Right renal cortex interstitium (tissue), 3 donors: Measurements from ENCODE around the gene ANKRD33B. TPM values are rescaled to one million over a fixed set of nuclear protein-coding genes. Genes with fewer than 3 reads are reported as not detected.
A peak's percentile ranks its signal among the peaks of the same experiment; 100 is the strongest.
"Not testable (repeated sequence)": the region's sequence is repeated elsewhere in the genome, so short reads cannot be mapped to it uniquely, and the experiment has no call there.

Experiments
- DNase-seq, 3 donors: peaks; one replicate each; pipeline ENCODE4 v3.0.0-alpha.2; 2013; ENCODE audit warnings: low read depth in 3 of 3, low spot score in 2 of 3
- polyA plus RNA-seq, 3 donors: library from polyadenylated mRNA; unstranded; fragments of 120-200 nt; gene quantifications; one replicate each; pipeline ENCODE4 v1.2.1, GENCODE V29; 2013; ENCODE audit not compliant: insufficient read length in 3 of 3

The ANKRD33B gene
- polyA plus RNA-seq, 3 donors = 1.4 to 1.8 (median 1.7) TPM

DNA sequence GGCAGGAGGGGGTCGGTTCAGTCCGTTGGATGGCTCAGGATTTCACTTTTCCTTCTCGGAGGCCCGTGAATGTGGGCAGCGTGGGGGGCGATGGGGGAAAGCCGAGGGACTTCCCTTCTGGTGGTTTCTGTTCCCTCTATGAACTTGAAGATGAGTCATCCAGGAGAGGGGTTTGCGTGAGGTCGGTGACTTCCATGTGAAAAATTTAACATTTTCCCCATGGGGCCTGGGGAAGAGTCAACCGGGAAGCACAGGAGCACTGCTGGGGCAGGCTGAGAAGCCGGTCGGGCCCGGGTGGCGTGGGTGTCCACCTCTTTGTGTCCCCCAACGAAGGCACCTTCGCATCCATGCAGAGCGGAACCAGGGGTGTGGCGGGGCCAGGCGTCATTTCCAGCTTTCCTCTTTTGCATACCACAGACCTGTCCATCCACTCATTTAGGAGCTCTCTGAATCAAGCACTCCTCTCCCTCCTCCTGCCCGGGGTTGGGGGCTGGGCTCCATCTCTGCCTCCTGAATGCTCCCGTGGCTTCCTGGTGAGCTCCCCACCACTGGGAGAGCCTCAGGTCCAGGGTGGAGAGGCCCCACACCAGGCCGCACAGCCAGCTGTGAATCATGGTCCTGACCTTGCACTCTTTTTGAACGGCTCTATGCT, 68.4 kb downstream of the ANKRD33B start:
- no peak for DNase-seq

DNA sequence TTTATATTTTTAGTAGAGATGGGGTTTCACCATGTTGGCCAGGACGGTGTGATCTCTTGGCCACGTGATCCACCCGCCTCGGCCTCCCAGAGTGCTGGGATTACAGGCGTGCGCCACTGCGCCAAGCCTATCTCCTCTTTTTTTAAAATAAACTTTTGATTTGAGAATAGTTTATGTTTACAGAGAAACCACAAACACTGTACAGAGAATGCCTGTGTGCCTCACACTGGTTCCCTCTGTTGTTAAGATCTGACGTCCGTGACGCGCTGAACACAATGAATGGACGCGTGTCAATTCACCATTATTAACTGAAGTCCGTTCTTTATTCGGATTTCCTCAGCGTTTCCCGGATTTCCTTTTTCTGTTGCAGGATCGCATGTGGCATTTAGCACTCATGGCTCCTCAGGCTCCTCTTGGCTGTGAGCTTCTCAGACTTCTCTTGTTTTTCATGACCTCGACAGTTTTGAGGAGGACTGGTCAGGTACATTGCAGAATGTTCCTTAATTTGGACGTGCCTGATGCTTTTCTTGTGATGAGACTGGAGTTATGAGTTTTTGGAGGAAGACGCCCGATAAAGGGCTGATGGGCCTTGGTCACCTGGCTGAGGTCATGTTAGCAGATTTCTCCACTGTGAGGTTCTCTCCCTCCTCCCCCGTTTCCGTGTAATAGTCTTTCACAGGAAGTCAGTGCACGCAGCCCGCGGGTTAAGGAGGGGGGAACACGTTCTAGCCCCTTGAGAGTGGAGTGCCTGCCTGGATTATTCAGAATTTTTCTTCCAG, 69.6 kb downstream of the ANKRD33B start:
- no peak for DNase-seq

DNA sequence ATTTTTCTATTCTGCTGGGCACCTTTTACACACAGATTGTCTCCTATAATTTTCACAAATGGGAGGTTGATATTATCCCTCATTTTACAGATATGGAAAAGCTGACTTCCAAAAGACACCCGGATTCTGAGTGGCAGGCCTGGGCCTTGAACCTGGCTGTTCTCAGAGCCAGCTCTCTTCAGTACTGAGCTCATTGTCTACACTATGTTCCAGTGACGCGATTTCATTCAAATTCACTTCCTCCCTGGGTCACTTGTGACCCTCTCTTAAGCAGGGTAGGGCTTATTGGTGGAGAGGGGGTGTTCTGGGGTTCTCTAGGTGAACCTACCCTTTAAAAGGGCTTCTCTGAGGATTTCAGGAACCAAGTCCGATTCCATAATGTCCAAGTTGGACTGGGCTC, 70.2 kb downstream of the ANKRD33B start:
- DNase-seq = no peak

DNA sequence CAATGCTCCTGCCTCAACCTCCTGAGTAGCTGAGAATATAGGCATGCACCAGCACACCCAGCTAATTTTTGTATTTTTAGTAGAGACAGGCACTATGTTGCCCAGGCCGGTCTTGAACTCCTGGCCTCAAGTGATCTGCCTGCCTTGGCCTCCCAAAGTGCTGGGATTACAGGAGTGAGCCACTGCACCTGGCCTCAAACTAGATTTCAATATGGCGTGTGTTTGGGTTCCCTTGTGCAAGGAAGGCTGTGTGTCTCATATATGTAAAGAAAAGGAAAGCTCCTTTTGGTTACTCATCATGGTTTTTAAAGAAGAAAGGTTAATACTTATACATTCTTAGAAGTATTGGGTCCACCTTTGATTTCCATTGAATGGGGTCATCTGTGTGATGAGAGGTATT, 70.7 kb downstream of the ANKRD33B start:
- no peak for DNase-seq

DNA sequence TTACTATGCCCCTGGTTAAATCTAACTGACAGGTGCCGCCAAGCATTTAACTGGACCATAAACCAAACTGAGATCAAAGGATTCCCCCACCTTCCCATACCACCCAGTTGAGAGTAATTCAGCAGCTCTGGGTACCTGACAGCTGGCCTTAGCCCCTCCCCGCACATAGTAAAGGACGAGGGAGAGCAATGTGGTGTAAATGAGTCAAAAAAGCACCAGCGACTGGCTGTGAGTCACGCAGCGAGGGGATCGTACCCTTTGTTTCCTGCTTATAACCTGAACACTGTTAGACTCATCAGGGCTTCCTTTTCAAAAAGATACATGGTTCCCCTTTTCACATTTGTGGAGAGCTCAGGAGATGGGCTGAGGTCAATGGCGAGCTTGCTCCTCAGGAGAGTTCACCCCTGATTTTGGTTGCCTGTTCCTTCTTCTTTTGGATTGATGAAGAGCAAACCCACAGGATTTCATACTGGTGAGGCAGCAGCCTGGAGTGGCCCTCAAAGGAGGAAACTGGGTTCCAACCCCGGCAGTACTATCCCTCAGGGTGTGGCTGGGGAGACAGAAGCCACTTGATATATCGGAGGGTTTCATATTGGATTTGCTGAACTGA, 71.5 kb downstream of the ANKRD33B start:
- DNase-seq = peak in 1 of 3 donors; percentile 38

DNA sequence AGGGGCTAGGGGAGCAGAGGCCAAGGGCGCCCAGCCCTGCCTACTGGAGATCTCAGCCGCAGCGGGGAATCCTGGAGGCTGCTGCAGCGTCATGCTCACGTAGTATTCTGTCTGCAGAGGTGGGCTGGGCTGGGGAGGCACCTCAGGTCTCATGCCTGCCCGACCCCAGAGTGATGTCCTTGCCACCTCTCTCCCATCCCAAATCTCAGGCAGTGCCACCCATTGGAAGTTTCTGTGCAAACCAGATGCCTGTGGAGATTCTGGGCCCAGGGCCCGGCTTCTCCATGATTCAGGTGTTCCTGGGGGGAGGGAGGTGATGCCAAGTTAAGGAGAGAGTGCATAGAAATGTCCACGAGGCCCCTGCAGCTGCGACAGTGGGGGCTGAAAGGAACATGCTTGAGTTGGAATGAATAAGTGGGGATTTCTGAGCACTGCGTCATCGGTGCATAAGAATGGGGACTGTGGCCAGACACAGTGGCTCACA, 72.0 kb downstream of the ANKRD33B start:
- no peak for DNase-seq

DNA sequence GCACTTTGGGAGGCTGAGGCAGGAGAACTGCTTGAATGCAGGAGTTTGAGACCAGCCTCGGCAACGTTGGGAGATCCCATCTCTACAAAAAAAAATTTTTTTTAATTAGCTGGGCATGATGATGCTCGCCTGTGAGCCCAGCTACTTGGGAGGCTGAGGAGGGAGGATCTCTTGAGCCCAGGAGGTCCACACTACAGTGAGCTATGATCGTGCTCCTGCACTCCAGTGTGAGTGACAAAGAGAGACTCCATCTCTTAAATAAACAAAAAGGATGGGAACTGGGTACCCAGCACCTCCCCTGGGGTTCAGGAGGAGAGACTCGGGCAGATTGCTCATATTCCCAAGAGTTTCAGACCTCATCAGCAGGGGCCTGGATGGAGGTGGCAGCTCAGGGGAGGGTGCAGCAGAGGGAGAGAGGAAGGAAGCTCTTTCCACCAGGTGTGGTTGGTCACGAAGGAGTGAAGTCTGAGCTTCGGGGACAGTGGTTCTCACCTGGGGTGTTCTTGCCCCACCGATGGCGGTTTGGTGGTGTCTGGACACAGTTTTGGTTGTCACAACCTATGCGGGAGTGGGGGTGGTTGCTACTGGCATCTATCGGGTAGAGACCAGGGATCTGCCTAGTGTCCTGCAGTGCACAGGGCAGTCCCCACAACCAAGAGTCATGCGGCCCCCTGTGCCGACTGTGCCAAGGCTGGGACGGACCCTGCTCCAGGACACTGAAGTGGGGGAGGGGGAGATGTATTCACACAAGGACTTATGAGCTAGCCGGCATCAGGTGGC, 72.7 kb downstream of the ANKRD33B start:
- DNase-seq = no peak

DNA sequence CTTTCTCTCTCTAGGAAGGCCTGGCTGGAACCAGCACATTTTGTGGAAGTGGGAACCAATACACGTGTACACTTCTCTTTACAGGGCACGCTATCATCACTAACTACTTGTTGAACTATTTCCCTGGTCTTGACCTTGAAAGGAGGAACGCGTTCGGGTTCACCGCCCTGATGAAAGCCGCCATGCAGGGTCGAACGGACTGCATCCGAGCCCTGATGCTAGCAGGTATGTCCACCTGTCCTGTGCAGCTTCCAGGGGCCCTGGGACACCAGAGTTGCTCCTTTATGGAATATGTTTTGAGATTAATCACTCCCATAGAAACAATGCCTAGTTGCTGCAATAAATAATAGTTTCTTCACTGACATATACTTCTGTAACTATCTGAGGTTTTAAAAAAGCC, 74.1 kb downstream of the ANKRD33B start:
- DNase-seq = no peak

DNA sequence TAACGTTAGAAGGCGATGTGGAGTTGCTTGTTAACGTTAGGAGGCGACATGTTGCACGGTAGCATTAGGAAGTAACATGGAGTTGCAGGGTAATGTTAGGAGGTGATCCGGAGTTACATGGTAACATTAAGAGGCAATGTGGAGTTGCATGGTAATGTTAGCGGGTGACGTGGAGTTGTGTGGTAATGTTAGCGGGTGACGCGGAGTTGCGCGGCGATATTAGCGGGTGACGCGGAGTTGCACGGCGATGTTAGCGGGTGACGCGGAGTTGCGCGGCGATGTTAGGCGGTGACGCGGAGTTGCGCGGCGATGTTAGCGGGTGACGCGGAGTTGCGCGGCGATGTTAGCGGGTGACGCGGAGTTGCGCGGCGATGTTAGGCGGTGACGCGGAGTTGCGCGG, 74.9 kb downstream of the ANKRD33B start:
- not testable (repeated sequence) for DNase-seq

DNA sequence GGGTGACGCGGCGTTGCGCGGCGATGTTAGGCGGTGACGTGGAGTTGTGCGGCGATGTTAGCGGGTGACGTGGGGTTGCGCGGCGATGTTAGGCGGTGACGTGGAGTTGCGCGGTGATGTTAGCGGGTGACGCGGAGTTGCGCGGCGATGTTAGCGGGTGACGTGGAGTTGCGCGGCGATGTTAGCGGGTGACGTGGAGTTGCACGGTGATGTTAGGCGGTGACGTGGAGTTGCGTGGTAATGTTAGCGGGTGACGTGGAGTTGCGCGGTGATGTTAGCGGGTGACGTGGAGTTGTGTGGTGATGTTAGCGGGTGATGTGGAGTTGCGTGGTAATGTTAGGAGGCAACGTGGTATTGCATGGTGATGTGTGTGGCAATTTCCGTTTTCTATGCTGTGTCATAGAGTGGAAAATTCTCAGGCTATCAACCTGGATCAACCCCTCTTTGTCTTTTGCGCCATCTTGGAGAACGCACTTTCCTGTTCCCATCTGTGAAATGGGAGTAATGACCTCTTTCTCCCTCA, 76.0 kb downstream of the ANKRD33B start:
- no peak for DNase-seq

DNA sequence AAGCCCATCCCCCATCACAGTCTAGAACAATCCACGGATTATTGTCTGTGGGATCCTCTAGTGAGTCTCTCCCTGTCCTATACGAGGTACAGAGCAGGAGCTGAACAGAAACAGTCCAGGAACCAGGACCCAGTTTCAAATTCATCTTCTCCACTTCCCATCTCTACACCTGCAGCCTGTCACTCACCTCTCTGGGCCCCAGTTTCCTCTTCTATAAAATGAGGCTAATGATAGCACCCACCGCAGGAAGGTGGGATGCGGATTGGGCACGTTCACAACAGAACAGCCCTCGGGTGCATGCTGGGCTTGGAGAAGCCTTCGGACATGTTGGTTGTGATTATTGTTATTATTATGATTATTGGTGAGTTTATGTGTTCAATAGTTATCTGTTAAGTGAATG, 78.5 kb downstream of the ANKRD33B start:
- DNase-seq = no peak

DNA sequence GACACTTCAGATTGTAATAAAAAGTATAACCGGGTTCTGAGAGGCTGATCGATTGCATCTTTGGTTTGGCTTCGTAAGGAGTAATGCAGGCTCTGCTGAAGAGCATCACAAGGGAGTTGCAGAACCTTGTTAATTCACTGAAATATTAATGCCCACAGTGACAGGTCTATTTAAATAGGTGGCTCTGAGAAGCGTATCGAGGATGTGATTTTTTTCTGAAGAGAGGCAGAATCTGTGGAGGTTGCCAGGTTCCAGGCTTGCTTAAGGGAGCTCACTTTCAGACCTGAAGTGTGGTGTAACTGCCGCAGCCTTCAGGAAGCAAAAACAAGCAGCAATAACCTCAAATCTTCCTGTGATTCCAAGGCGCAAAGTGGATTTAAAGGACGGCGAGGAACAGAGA, 80.3 kb downstream of the ANKRD33B start:
- no peak for DNase-seq

DNA sequence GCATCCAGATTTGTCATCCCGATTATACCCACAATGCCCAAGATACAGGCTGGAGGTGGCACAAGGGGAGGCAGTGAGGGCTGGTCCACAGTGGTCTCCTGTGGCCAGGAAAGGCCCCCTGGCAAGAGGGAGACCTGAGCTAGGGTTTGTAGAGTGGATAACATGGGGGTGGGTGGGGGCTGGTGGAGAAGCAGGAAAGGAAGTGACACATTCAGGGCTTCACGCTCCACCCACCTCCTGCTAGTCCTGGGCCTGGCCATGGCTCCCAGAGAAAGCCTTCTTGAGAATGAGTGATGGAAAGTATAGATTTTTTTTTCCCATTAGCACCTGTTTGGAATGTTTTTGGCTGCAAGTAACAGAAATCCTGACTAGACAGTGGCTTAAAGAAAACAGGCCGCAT, 81.3 kb downstream of the ANKRD33B start:
- no peak for DNase-seq

DNA sequence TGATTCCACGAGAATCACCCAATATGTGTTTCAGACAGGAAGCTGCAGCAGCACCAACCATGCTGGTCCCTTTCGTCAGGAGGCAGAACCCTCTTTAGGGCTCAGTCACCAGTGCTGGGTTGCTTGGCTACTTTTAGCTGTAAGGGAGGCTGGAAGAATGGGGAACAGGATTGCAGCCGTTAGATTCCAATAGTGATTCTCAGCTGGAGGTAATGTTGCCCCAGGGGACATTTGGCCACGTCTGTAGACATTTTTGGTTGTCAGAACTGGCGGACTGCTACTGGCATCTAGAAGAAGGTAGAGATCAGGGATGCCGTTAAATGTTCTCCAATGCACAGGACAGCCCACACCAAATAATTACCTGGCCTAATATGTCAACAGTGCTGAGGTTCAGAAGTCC, 81.8 kb downstream of the ANKRD33B start:
- no peak for DNase-seq

DNA sequence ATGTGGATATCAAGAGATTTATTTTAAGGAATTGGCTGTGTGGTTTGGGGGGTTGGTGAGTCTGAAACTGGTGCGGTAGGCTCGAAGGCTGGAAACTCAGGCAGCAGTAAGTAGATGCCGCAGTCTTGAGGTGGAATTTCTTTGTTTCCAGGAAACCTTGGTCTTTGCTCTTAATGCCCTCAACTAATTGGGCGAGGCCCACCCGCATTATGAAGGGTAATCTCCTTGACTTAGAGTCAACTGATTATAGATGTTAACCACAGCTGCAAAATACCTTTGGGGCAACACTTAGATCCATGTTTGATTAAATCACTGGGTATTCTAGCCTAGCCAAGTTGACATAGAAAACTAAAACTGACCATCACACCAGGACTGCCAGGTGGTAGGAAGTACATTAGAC, 83.8 kb downstream of the ANKRD33B start:
- DNase-seq = no peak

DNA sequence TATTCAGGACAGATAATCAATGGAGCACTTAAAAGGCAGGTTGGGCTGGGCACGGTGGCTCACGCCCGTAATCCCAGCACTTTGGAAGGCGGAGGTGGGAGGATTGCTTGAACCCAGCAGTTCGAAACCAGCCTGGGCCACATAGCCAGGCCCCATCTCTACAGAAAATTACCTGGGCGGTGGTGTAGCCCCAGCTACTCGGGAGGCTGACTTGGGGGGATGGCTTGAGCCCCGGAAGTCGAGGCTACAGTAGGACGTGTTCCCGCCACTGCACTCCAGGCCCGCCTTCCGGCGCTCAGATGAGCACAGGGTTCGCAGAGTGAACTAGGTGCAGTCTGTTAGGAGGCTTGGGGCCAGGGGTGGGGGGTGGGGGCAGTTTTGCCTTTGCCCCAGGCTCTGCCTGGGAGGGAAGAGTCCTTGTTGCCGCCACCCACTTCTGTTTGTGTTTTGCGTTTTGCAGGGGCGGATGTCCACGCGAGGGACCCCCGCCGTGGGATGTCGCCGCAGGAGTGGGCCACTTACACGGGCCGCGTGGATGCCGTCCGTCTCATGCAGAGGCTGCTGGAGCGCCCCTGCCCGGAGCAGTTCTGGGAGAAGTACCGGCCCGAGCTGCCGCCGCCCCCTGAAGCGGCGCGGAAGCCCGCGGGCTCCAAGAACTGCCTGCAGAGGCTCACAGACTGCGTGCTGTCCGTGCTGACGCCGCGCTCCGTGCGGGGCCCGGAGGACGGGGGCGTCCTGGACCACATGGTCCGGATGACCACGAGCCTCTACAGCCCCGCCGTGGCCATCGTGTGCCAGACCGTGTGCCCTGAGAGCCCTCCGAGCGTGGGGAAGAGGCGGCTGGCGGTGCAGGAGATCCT, 85.2 kb downstream of the ANKRD33B start:
- no peak for DNase-seq

DNA sequence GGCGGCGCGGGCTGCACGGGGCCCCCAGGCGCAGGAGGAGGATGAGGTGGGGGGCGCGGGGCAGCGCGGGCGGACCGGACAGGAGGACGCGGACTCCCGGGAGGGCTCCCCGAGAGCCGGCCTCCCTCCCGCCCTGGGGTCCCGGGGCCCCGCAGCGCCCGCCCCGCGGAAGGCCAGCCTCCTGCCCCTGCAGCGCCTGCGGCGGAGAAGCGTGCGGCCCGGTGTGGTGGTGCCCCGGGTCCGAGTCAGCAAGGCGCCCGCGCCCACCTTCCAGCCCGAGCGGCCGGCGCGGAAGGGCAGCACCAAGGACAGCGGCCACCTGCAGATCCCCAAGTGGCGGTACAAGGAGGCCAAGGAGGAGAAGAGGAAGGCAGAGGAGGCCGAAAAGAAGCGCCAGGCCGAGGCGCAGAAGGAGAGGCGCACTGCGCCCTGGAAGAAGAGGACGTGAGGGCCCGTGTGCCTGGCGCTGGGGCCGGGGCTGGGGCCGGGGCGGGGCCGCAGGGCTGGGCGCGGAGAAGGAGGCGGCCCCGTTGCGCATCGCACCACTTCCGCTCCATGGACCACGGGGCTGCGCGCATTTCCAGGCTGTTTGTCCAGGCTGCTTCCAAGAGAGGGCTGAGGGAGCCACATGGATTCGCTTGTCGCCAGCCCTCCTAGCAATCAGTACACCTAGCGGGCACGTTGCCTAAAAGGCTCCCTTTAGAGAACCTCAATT, 86.0 kb downstream of the ANKRD33B start:
- peak in 1 of 3 donors; percentile 33 for DNase-seq

DNA sequence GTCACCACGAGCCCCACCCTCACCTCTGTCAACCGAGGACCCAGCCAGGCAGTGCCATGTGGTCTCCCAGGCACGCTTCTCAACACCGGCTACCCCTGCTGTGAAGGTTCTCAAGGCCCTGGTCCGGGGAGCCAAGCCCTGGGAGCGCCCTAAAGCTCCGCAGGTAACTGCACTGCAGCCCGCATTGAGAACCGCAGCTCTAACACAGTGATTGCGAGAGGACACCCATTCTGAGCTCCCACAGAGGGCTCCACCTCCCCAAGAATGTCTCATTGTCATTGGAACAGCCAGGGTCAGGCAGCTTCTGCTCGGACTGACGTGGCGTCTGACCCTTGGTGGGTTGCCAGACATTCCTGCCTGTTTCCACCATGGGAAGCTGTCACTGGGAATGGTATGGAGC, 88.3 kb downstream of the ANKRD33B start:
- DNase-seq = no peak

DNA sequence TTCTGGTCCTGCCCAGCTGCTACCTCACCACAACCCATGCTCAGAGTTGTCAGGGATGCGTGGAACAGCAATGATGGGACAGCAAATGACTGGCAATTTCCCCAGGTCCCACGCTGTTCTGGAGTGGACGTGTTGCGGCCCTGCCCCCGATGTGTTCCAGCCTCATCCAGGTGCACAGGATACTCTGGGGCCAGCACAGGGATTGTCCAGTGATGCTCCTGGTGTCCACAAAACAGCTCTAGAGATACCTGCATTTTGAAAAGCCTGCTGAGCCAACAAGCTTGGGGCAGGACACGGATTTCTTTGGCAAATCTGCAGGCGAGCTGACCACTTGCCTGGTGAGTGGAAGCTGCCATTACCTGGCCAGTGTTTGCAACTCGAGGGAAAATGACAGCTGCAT, 88.7 kb downstream of the ANKRD33B start:
- no peak for DNase-seq
